ENCODE data around the gene PRKAA2. TPM values are rescaled to one million over a fixed set of nuclear protein-coding genes. Genes with fewer than 3 reads are reported as not detected.

PRKAA2 gene
- total RNA-seq, 1 experiment from 2014 or later, result 11.1 TPM

DNA sequence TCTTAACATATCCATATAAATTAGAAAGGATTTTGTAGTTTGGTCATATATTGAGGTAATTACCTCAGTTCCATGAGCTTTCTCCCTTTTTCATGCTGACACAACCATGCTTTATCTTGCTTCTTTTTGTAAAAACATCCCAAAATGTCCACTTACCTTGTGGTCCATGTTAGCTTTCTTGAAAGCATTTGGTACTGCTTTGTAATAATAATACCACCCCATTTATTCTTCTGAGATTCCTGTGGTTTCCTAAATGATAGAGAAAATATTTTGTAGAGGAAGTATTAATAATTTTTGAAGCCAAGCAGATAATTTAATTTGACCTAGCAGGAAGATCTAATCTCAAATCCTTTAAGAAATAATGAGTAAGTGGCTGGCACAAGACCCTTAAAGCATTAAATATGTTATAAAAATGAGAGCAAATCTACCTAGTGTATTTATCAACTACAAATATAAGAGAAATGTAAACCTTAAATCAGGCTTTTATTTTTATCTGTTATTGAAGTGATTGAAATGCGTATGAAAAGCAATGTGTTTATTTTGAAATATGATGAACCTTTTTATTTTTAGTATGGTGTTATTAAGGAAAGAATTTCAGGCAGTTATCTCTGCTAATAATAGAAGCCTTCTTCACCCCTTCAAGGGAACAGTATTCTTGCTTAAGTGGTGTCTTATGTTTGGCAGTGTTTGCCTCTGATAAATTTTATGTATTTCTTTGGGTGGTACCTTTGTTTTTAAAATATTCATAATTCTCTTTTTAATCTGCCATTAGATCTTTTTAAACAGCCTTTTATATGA lies 9.2 kb downstream of the PRKAA2 start:
- ChIA-PET CTCF (no interaction called here), POLR2A (no interaction called here)
- intact Hi-C loops (cut with micrococcal nuclease; ENCODE audit: unreplicated experiment) (no loop called here), in situ Hi-C loops (cut with HindIII; ENCODE audit: low pct_unique_long_range_greater_than_20kb, low sequenced_read_pairs) (no loop called here)
- no peak for ATAC-seq
- no peak overlapping the region for H3K4me3 ChIP-seq (ENCODE audit: low read depth in 2 of 2, low read length in 2 of 2)
- TF ChIP-seq POLR2AphosphoS5 (IDR thresholded peaks at IDR 0.05; ENCODE audit: low read depth, low read length) (no peak), TCF7L2 (IDR thresholded peaks at IDR 0.05; ENCODE audit: low read depth, low read length) (no peak)
- TF ChIP-seq, protein P1, sequence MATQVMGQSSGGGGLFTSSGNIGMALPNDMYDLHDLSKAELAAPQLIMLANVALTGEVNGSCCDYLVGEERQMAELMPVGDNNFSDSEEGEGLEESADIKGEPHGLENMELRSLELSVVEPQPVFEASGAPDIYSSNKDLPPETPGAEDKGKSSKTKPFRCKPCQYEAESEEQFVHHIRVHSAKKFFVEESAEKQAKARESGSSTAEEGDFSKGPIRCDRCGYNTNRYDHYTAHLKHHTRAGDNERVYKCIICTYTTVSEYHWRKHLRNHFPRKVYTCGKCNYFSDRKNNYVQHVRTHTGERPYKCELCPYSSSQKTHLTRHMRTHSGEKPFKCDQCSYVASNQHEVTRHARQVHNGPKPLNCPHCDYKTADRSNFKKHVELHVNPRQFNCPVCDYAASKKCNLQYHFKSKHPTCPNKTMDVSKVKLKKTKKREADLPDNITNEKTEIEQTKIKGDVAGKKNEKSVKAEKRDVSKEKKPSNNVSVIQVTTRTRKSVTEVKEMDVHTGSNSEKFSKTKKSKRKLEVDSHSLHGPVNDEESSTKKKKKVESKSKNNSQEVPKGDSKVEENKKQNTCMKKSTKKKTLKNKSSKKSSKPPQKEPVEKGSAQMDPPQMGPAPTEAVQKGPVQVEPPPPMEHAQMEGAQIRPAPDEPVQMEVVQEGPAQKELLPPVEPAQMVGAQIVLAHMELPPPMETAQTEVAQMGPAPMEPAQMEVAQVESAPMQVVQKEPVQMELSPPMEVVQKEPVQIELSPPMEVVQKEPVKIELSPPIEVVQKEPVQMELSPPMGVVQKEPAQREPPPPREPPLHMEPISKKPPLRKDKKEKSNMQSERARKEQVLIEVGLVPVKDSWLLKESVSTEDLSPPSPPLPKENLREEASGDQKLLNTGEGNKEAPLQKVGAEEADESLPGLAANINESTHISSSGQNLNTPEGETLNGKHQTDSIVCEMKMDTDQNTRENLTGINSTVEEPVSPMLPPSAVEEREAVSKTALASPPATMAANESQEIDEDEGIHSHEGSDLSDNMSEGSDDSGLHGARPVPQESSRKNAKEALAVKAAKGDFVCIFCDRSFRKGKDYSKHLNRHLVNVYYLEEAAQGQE (IDR thresholded peaks at IDR 0.05; ENCODE audit: insufficient read depth in 1 of 2, low read depth in 2 of 2, low read length in 1 of 2), result no peak
- no peaks in the 10 kb centered on the region for H3K27me3 ChIP-seq (ENCODE audit: control insufficient read depth, insufficient read depth, low read length)
- no TSS peak for BruUV-seq (replicated peaks)
- no peak overlapping the region for H3K27ac ChIP-seq (ENCODE audit: low read length)
- H3K36me3 ChIP-seq (ENCODE audit: control insufficient read depth, insufficient read depth, low read length), result no peaks in the 10 kb centered on the region
- H3K9me3 ChIP-seq (ENCODE audit: control insufficient read depth, insufficient read depth, low read depth, low read length), result peaks cover 17% of the 10 kb centered on the region
- no peak for DNase-seq (ENCODE audit: low read depth, low spot score)
- peaks cover 3% of the 10 kb centered on the region; the same call in 1 of the 2 replicates for H3K4me1 ChIP-seq (ENCODE audit: control insufficient read depth, insufficient read depth, low read length)

DNA sequence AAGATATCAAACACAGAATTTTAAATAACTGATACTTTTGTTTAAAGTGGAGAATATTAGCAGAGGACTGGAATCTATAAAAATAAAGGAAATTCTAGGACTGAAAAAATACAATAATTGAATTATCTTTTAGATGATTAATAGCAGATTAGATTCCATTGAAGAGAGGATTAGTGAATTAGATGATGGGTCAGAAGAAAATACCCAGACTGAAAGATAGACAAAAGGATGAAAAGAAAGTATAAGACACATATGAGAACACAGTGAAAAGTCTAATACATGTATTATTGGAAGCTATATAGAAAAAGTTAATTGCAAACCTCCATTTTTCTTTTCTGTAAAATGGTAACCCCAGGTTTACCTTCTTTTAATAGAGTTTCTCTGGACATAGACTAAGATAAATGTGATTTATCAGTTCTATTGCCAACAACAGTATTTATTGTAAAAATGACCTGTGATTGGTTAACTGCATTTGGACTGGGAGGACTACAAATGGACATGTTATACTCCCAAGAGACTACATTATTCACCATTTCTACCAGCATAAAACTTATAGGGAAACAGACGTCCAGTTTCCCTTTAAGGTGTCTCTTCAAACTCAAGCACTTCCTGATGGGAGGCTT lies 11.0 kb downstream of the PRKAA2 start:
- ChIA-PET POLR2A (no interaction called here), CTCF (no interaction called here)
- Histone ChIP-seq H3K4me3 (ENCODE audit: low read depth in 2 of 2, low read length in 2 of 2) (no peak overlapping the region), H3K27me3 (ENCODE audit: control insufficient read depth, insufficient read depth, low read length) (no peaks in the 10 kb centered on the region), H3K4me1 (ENCODE audit: control insufficient read depth, insufficient read depth, low read length) (no peaks in the 10 kb centered on the region; the same call in 1 of the 2 replicates), H3K27ac (ENCODE audit: low read length) (no peak overlapping the region), H3K36me3 (ENCODE audit: control insufficient read depth, insufficient read depth, low read length) (no peaks in the 10 kb centered on the region), H3K9me3 (ENCODE audit: control insufficient read depth, insufficient read depth, low read depth, low read length) (peaks cover 17% of the 10 kb centered on the region)
- ATAC-seq (no peak), DNase-seq (ENCODE audit: low read depth, low spot score) (no peak)
- BruUV-seq (replicated peaks), result no TSS peak
- in situ Hi-C loops (cut with HindIII; ENCODE audit: low pct_unique_long_range_greater_than_20kb, low sequenced_read_pairs), result no loop called here
- intact Hi-C loops (cut with micrococcal nuclease; ENCODE audit: unreplicated experiment), result no loop called here
- no peak for TF ChIP-seq SIN3A (IDR thresholded peaks at IDR 0.05; ENCODE audit: borderline replicate concordance, insufficient read depth, low read depth, low read length)
- TF ChIP-seq TCF7L2 (IDR thresholded peaks at IDR 0.05; ENCODE audit: low read depth, low read length), result no peak
- TF ChIP-seq, protein P2, sequence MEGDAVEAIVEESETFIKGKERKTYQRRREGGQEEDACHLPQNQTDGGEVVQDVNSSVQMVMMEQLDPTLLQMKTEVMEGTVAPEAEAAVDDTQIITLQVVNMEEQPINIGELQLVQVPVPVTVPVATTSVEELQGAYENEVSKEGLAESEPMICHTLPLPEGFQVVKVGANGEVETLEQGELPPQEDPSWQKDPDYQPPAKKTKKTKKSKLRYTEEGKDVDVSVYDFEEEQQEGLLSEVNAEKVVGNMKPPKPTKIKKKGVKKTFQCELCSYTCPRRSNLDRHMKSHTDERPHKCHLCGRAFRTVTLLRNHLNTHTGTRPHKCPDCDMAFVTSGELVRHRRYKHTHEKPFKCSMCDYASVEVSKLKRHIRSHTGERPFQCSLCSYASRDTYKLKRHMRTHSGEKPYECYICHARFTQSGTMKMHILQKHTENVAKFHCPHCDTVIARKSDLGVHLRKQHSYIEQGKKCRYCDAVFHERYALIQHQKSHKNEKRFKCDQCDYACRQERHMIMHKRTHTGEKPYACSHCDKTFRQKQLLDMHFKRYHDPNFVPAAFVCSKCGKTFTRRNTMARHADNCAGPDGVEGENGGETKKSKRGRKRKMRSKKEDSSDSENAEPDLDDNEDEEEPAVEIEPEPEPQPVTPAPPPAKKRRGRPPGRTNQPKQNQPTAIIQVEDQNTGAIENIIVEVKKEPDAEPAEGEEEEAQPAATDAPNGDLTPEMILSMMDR (IDR thresholded peaks at IDR 0.05), result no peak
- TF ChIP-seq POLR2AphosphoS5 (IDR thresholded peaks at IDR 0.05; ENCODE audit: low read depth, low read length), result no peak
- TF ChIP-seq, protein P1 (IDR thresholded peaks at IDR 0.05; ENCODE audit: insufficient read depth in 1 of 2, low read depth in 2 of 2, low read length in 1 of 2), result no peak

Data from Panc1 (cell line).